Smooth muscle cell (in vitro differentiated cells): ENCODE measurements around the gene KLK14. TPM values are rescaled to one million over a fixed set of nuclear protein-coding genes. Genes with fewer than 3 reads are reported as not detected.

Experiments used
- DNase-seq: peaks from one replicate; lab custom pipeline; 2025; ENCODE audit not compliant: unreplicated experiment; lab: John Stamatoyannopoulos, UW
- H2AFZ ChIP-seq: fragments of 200-600 bp; sonication (generic); 2 replicates; pipeline ENCODE4 v1.6.0; 2016; ENCODE audit warnings: antibody characterized with exemption, low read depth, mild to moderate bottlenecking
- H3F3A ChIP-seq: fragments of 200-600 bp; sonication (generic); 2 replicates; pipeline ENCODE4 v1.6.0; 2017; ENCODE audit warnings: antibody characterized with exemption, low read depth
- H3K27ac ChIP-seq: fragments of 200-600 bp; sonication (generic); 2 replicates; pipeline ENCODE4 v1.5.1; 2016; ENCODE audit warnings: low read depth, mild to moderate bottlenecking
- H3K27me3 ChIP-seq: fragments of 200-600 bp; sonication (generic); 2 replicates; pipeline ENCODE4 v1.6.1; 2016; ENCODE audit warnings: low read depth, mild to moderate bottlenecking
- H3K36me3 ChIP-seq: fragments of 200-600 bp; sonication (generic); 2 replicates; pipeline ENCODE4 v1.5.1; 2016; ENCODE audit warnings: low read depth
- H3K4me1 ChIP-seq: fragments of 200-600 bp; sonication (generic); 2 replicates; pipeline ENCODE4 v1.5.1; 2016; ENCODE audit warnings: low read depth
- H3K4me2 ChIP-seq: fragments of 200-600 bp; sonication (generic); 2 replicates; pipeline ENCODE4 v1.6.0; 2016; ENCODE audit warnings: mild to moderate bottlenecking
- H3K4me3 ChIP-seq: fragments of 200-600 bp; sonication (generic); 2 replicates; pipeline ENCODE4 v1.5.1; 2016; ENCODE audit warnings: mild to moderate bottlenecking
- H3K79me2 ChIP-seq: fragments of 200-600 bp; sonication (generic); 2 replicates; pipeline ENCODE4 v1.6.0; 2016; ENCODE audit warnings: low read depth, mild to moderate bottlenecking
- H3K9ac ChIP-seq: fragments of 200-600 bp; sonication (generic); 2 replicates; pipeline ENCODE4 v1.6.0; 2016; ENCODE audit warnings: low read depth
- H3K9me3 ChIP-seq: fragments of 200-600 bp; sonication (generic); replicated peaks from 2 replicates; pipeline ENCODE4 v1.5.1; 2016; ENCODE audit warnings: low read depth
- H4K20me1 ChIP-seq: fragments of 200-600 bp; sonication (generic); 2 replicates; pipeline ENCODE4 v1.6.0; 2016; ENCODE audit warnings: low read depth
- WGBS: methylation state at CpG from one replicate; pipeline ENCODE4 v1.1.7; 2016; ENCODE audit warnings: low lambda C conversion rate; 5-methylcytosine and 5-hydroxymethylcytosine counted together
- polyA plus RNA-seq: library from polyadenylated mRNA; unstranded; fragments of >200 nt; fragmentation: Nextera tagmentation; extraction: Ambion mirVana; gene quantifications from 2 replicates; pipeline ENCODE4 v1.2.1, GENCODE V29; 2016
- total RNA-seq: library from RNA; depleted of rRNA; stranded (reverse); fragments of >200 nt; gene quantifications from 2 replicates; pipeline ENCODE4 v1.2.3, GENCODE V29; 2014
- TF ChIP-seq, protein P1 (sequence below): fragments of 200-600 bp; sonication (generic); IDR thresholded peaks from 2 replicates; pipeline ENCODE4 v1.5.1; 2017; ENCODE audit warnings: borderline replicate concordance, mild to moderate bottlenecking, antibody characterized with exemption; ENCODE audit not compliant: insufficient read depth, poor library complexity, severe bottlenecking

Gene KLK14
- total and polyA plus RNA-seq, 2 experiments from 2014 or later, result 7.7 to 12.3 TPM

DNA sequence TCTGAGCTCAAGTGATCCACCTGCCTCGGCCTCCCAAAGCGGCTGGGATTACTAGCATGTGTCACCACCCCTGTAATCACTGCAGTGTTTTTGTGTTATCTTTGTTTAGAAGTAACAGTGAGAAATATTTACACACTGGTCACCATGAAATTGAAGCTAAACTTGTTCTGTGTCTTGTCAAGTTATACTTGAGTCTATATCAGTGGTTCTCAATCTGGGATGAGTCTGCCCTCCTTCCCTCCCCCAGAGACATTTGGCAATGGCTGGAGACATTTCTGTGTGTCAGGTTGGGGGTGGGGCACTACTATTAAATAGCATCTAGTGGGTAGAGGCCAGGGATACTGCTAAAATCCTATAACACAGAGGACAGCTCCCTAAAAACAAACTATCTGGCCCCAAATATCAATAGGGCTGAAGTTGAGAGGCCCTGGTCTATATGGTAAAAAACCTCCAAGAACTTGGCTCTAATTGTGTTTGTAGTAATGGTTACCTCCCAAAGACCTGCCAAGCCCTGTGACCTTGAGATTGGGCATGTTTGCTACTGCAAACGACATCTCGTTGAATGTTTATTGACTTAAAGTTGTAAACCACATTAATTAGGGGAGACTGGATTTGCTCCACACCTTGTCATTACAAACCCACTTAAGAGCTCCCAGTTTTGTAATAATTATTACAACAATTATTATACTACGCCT is 18.6 kb upstream of the KLK14 start:
- no peaks in the 10 kb centered on the region for H3K4me1 ChIP-seq
- no peaks in the 10 kb centered on the region for H3K36me3 ChIP-seq
- H3K27me3 ChIP-seq, result no peaks in the 10 kb centered on the region
- H2AFZ ChIP-seq, result no peak overlapping the region
- TF ChIP-seq, protein P1, sequence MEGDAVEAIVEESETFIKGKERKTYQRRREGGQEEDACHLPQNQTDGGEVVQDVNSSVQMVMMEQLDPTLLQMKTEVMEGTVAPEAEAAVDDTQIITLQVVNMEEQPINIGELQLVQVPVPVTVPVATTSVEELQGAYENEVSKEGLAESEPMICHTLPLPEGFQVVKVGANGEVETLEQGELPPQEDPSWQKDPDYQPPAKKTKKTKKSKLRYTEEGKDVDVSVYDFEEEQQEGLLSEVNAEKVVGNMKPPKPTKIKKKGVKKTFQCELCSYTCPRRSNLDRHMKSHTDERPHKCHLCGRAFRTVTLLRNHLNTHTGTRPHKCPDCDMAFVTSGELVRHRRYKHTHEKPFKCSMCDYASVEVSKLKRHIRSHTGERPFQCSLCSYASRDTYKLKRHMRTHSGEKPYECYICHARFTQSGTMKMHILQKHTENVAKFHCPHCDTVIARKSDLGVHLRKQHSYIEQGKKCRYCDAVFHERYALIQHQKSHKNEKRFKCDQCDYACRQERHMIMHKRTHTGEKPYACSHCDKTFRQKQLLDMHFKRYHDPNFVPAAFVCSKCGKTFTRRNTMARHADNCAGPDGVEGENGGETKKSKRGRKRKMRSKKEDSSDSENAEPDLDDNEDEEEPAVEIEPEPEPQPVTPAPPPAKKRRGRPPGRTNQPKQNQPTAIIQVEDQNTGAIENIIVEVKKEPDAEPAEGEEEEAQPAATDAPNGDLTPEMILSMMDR, result no peak
- peaks cover 3% of the 10 kb centered on the region for H3F3A ChIP-seq
- H4K20me1 ChIP-seq, result peaks cover 55% of the 10 kb centered on the region
- no peak overlapping the region for H3K4me2 ChIP-seq
- 80% methylated on average over 5 of the region's 5 CpGs for WGBS
- H3K9ac ChIP-seq, result no peak overlapping the region
- DNase-seq, result no peak
- H3K27ac ChIP-seq, result no peak overlapping the region
- peaks cover 3% of the 10 kb centered on the region for H3K79me2 ChIP-seq
- H3K9me3 ChIP-seq, result no peaks in the 10 kb centered on the region
- H3K4me3 ChIP-seq, result no peak overlapping the region

GRCh38 chr19:51100601-51101000 is 17.9 kb upstream of the KLK14 start:
- 64% methylated on average over 3 of the region's 3 CpGs for WGBS

DNA sequence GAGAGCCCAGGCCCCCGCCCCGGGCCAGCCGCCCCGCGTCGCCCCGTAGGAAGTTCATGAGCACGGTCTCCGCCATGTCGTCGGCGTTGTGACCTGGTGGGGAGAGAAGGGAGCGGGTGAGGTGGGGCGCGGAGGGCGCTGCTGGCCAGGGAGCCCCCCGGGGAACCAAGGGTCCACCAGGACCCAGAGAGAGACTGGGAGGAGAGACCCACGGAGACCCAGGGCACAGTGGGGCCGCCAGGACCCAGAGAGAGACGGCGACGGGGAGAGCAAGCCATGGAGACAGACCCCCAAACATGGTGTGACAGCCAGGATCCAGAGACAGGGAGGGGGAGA is 16.3 kb upstream of the KLK14 start:
- TF ChIP-seq, protein P1, result no peak
- H4K20me1 ChIP-seq, result peaks cover 67% of the 10 kb centered on the region

More at GRCh38 chr19:51100601-51101000, 17.9 kb upstream of the KLK14 start:
- H3K4me1 ChIP-seq, result no peaks in the 10 kb centered on the region
- H3K27me3 ChIP-seq, result no peaks in the 10 kb centered on the region
- no peak for DNase-seq
- no peaks in the 10 kb centered on the region for H3K36me3 ChIP-seq
- TF ChIP-seq, protein P1, result no peak
- no peaks in the 10 kb centered on the region for H3K79me2 ChIP-seq
- H4K20me1 ChIP-seq, result peaks cover 61% of the 10 kb centered on the region
- no peak overlapping the region for H3K4me2 ChIP-seq
- H3K9me3 ChIP-seq, result no peaks in the 10 kb centered on the region
- no peak overlapping the region for H3K9ac ChIP-seq
- H3K4me3 ChIP-seq, result no peak overlapping the region
- no peak overlapping the region for H2AFZ ChIP-seq
- peaks cover 3% of the 10 kb centered on the region for H3F3A ChIP-seq
- no peak overlapping the region for H3K27ac ChIP-seq

More for the DNA sequence above, 16.3 kb upstream of the KLK14 start:
- no peak overlapping the region for H3K4me3 ChIP-seq
- 84% methylated on average over 22 of the region's 22 CpGs for WGBS
- H3K27ac ChIP-seq, result no peak overlapping the region
- H3K9ac ChIP-seq, result no peak overlapping the region
- H3K9me3 ChIP-seq, result no peaks in the 10 kb centered on the region
- no peaks in the 10 kb centered on the region for H3K79me2 ChIP-seq
- H3K4me2 ChIP-seq, result no peak overlapping the region
- H2AFZ ChIP-seq, result no peak overlapping the region
- peaks cover 3% of the 10 kb centered on the region for H3F3A ChIP-seq
- H3K36me3 ChIP-seq, result no peaks in the 10 kb centered on the region
- DNase-seq, result no peak
- no peaks in the 10 kb centered on the region for H3K4me1 ChIP-seq
- no peaks in the 10 kb centered on the region for H3K27me3 ChIP-seq
